Activated naive CD8-positive, alpha-beta T cell treated with anti-CD3 and anti-CD28 coated beads, Interleukin-2, amount 10 ng/mL, durations not matched to agents 7 days and 5 days (primary cell): ENCODE results near the gene SRPRB. TPM values are rescaled to one million over a fixed set of nuclear protein-coding genes. Genes with fewer than 3 reads are reported as not detected.
"Not testable (repeated sequence)": the region's sequence is repeated elsewhere in the genome, so short reads cannot be mapped to it uniquely, and the experiment has no call there.

Experiments used
- ATAC-seq: fragments of 150-1000 bp; cut with Tn5 transposase; one replicate; pipeline ENCODE4 v1.10.0; 2021; ENCODE audit warnings: low read depth, moderate library complexity
- POLR2A ChIA-PET: fragments of 350-600 bp; sonication (Branson Sonifier 250); formaldehyde crosslinking; loops from one replicate; lab custom pipeline; 2021; ENCODE audit warnings: antibody characterized with exemption; lab: Charles Lee
- DNase-seq: peaks from one replicate; pipeline ENCODE4 v3.0.0; 2021
- H3K27ac Mint-ChIP-seq: one replicate; pipeline ENCODE4 v1.8.0; 2022; ENCODE audit warnings: mild to moderate bottlenecking, mixed read lengths
- H3K27me3 Mint-ChIP-seq: one replicate; pipeline ENCODE4 v1.8.0; 2022; ENCODE audit warnings: mild to moderate bottlenecking, moderate library complexity, mixed read lengths
- H3K36me3 Mint-ChIP-seq: one replicate; pipeline ENCODE4 v1.8.0; 2021; ENCODE audit warnings: mild to moderate bottlenecking, mixed read lengths
- H3K4me1 Mint-ChIP-seq: one replicate; pipeline ENCODE4 v1.8.0; 2021; ENCODE audit warnings: mixed read lengths
- H3K4me3 Mint-ChIP-seq: one replicate; pipeline ENCODE4 v1.8.0; 2022; ENCODE audit warnings: mild to moderate bottlenecking, moderate library complexity, mixed read lengths
- H3K9me3 Mint-ChIP-seq: one replicate; pipeline ENCODE4 v1.8.0; 2021; ENCODE audit warnings: mixed read lengths
- total RNA-seq, 2 experiments: library from RNA; stranded (reverse); gene quantifications; one replicate each; pipeline ENCODE4 v1.2.3, GENCODE V29; 2021

Gene SRPRB
- total RNA-seq, 2 experiments from 2014 or later, result 39.3 to 39.7 TPM

DNA sequence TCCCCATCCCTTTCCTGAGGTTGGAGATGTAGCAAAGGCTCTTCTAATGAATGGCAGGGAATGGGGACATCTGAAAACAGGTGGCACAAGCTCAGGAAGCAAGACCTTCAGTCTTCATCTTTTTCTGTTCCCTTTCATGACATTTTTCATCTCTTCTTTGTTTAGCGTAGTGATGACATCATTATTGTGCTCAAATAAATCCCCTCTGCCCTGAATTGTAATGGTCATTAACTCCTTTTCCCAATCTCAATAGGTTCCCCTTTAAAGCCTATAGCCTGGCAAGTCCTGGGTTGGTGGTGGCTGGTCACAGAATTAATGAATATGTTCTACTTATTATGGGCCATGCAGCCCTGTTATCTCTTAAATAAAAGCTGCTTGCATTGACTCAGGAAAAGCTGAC lies 38.0 kb upstream of the SRPRB start:
- H3K9me3 Mint-ChIP-seq, result no peaks in the 10 kb centered on the region
- H3K27me3 Mint-ChIP-seq, result peaks cover 6% of the 10 kb centered on the region
- H3K4me3 Mint-ChIP-seq, result no peak overlapping the region
- H3K27ac Mint-ChIP-seq, result no peak overlapping the region
- DNase-seq (no peak), ATAC-seq (no peak)
- POLR2A ChIA-PET, result no interaction called here
- H3K4me1 Mint-ChIP-seq, result no peaks in the 10 kb centered on the region
- no peaks in the 10 kb centered on the region for H3K36me3 Mint-ChIP-seq

DNA sequence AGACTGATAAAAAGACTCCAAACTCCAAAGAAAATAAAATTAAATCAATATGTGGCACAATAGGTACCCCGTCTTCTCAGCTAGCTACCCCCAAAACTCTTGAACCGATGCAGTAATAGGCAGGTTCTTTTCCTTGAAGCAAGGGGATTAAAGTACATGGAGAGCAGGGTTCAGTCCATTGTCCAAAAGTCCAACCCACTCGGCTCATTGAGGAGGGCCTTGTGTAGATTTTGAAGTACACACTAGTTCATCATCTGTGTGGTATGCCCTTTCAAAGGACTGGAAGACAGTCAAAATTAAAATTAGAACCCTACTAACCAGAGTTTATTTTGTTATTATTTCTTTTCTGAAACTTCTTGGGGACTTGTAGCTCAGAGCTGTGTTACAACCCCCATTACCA lies 36.1 kb upstream of the SRPRB start:
- H3K9me3 Mint-ChIP-seq, result no peaks in the 10 kb centered on the region
- no peak overlapping the region for H3K4me3 Mint-ChIP-seq
- H3K27me3 Mint-ChIP-seq, result peaks cover 4% of the 10 kb centered on the region
- H3K27ac Mint-ChIP-seq, result no peak overlapping the region
- H3K4me1 Mint-ChIP-seq, result no peaks in the 10 kb centered on the region
- H3K36me3 Mint-ChIP-seq, result no peaks in the 10 kb centered on the region
- ATAC-seq, result no peak
- no peak for DNase-seq
- POLR2A ChIA-PET, result no interaction called here

DNA sequence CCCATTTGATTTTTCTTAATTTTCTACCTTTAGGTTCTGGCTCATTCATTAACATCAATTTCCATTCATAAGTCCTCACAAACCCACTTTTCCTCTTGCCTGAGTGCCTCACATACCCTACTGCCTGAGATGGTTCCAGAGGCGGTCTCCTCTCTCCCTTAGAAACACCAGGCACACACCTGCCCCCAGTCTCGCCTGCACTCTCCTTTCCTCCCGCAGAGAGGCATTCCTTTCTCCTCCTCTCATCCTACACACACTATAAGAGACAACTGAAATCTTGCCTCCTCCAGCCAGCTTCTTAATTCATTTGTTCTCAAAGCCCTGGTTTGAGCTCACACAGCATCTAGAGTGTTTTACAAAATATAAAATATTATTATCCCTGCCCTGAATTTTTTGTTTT lies 31.9 kb upstream of the SRPRB start:
- POLR2A ChIA-PET, result no interaction called here
- no peaks in the 10 kb centered on the region for H3K36me3 Mint-ChIP-seq
- H3K9me3 Mint-ChIP-seq, result no peaks in the 10 kb centered on the region
- DNase-seq (no peak), ATAC-seq (no peak)
- H3K4me1 Mint-ChIP-seq, result no peaks in the 10 kb centered on the region
- H3K4me3 Mint-ChIP-seq, result no peak overlapping the region
- H3K27me3 Mint-ChIP-seq, result peaks cover 2% of the 10 kb centered on the region
- no peak overlapping the region for H3K27ac Mint-ChIP-seq

DNA sequence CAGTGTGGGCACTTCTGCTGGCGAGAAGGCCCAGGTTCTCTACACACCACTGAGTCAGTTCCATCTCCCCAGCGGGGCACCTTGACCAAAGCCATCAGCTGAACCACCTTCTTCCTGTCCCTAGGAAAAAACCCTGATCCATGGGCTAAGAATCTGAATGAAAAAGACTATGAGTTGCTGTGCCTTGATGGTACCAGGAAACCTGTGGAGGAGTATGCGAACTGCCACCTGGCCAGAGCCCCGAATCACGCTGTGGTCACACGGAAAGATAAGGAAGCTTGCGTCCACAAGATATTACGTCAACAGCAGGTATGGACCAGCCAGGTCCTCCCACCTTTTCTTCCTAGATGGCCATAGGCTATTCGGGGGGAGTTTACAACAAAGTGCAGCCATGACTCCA lies 30.3 kb upstream of the SRPRB start:
- no peak for ATAC-seq
- no peaks in the 10 kb centered on the region for H3K9me3 Mint-ChIP-seq
- POLR2A ChIA-PET, result no interaction called here

DNA sequence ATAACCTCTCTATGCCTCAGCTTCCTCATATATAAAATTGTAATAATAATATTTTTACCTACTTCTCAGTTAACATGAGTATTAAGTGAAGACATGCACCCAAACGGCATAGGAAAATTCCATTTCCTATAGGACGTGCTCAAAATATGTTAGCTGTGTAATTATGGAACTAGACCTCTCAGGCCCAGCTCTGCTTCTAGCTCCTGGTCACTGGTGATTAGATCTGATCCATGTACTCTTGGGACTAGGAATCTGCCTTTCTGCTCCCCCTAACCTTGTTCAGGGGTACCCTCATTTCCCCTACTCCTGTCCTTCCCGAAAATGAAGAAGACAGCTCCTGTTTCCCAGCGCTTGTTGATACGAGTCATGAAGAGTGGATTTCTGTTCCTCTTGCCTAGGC lies 29.8 kb upstream of the SRPRB start:
- H3K4me3 Mint-ChIP-seq, result no peak overlapping the region
- H3K27ac Mint-ChIP-seq, result no peak overlapping the region
- no peaks in the 10 kb centered on the region for H3K36me3 Mint-ChIP-seq
- no peaks in the 10 kb centered on the region for H3K4me1 Mint-ChIP-seq
- POLR2A ChIA-PET, result no interaction called here
- H3K9me3 Mint-ChIP-seq, result no peaks in the 10 kb centered on the region
- H3K27me3 Mint-ChIP-seq, result peaks cover 3% of the 10 kb centered on the region
- no peak for DNase-seq
- ATAC-seq, result no peak

More for the DNA sequence above, 30.3 kb upstream of the SRPRB start:
- H3K4me3 Mint-ChIP-seq, result no peak overlapping the region
- no peaks in the 10 kb centered on the region for H3K36me3 Mint-ChIP-seq
- peaks cover 4% of the 10 kb centered on the region for H3K27me3 Mint-ChIP-seq
- no peak for DNase-seq
- no peaks in the 10 kb centered on the region for H3K4me1 Mint-ChIP-seq
- H3K27ac Mint-ChIP-seq, result no peak overlapping the region

DNA sequence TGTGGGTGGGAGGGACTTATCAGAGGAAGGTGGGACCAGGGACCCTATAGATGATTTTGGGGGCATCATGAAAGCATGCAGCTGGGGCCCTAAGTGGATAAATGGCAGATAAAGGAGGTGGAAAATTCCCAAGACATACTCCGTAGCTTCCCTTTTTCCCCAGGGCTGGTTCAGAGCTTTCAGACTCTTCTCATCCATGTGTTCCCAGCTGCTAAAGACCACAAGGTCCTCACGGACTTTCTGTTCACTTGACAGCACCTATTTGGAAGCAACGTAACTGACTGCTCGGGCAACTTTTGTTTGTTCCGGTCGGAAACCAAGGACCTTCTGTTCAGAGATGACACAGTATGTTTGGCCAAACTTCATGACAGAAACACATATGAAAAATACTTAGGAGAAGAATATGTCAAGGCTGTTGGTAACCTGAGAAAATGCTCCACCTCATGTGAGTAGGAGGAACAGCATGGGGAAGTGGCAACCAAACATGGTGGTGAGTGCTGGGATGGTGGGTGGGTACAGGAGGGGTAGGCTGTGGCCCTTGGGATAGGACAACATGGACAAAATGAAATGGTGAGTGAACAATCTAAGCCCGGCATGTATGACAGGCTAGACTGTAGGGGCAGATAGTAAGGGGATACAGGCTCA lies 28.7 kb upstream of the SRPRB start:
- Mint-ChIP-seq H3K4me1 (no peaks in the 10 kb centered on the region), H3K4me3 (no peak overlapping the region), H3K27me3 (peaks cover 7% of the 10 kb centered on the region), H3K9me3 (no peaks in the 10 kb centered on the region), H3K36me3 (no peaks in the 10 kb centered on the region), H3K27ac (no peak overlapping the region)
- DNase-seq (no peak), ATAC-seq (no peak)
- POLR2A ChIA-PET, result no interaction called here

DNA sequence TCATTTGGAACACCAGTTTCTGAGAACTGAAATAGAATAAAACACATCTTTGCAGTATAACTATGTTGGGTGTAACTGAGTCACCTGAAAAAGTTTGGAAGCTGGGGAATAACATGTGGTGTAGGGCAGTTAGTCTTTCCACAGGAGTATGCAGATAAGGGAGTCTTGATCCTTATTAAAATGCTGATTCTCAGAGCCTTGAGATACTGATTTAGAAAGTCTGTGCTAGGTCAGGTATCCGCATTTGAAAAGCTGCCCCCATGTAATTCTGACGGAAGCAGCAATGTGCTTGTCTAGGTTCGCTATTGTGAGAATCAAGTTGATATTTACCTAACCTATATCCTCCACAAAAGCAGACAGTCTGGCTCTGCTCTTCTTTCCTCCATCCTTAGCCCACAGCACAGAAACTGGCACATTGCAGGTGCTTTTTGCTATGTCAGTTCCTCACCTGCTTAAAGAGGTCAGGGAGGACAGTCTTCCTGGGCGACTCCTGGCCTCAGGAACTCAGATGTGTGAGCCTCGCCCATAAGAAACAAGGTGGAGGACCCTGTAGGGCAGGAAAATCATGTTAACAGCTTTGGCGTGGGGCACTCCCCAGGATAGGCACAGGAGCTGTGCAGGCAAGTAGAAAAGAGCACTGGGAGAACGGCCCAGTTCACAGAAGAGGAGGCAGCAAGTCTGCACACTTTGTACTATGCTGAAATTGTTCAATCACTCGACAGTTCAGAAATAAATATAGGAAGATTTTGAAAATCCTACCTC lies 27.6 kb upstream of the SRPRB start:
- POLR2A ChIA-PET, result no interaction called here
- Mint-ChIP-seq H3K27me3 (peaks cover 15% of the 10 kb centered on the region), H3K9me3 (no peaks in the 10 kb centered on the region), H3K4me1 (no peaks in the 10 kb centered on the region), H3K4me3 (no peak overlapping the region), H3K27ac (no peak overlapping the region), H3K36me3 (no peaks in the 10 kb centered on the region)
- DNase-seq (no peak), ATAC-seq (no peak)

DNA sequence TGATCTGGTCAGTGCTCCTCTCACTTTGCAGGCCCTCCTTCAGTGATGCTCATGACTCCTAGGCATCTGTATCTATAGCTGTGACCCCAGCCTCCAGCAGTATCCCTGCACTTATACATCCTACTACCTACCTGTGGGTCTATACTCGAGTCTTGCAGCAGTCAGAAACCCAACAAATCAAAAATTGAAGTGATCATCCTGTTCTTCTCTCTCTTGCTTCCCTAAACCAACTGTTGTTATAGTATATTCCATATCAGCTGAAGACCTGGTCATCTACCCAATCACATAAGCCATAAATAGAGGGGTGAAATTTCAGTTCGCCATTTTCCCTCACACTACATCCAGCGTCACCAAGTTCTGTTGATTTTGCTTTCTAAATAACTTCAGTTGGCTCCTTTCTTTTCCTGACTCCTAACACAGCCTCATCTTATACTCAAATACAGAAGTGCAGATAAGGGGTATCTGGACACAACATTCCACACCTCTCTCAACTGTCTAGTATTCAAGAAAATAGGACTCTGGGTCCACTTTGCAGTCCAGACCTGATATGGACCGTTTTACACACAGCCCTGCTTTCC lies 25.9 kb upstream of the SRPRB start:
- POLR2A ChIA-PET, result no interaction called here
- no peak overlapping the region for H3K27ac Mint-ChIP-seq
- DNase-seq (no peak), ATAC-seq (no peak)
- no peaks in the 10 kb centered on the region for H3K36me3 Mint-ChIP-seq
- H3K9me3 Mint-ChIP-seq, result no peaks in the 10 kb centered on the region
- H3K4me1 Mint-ChIP-seq, result no peaks in the 10 kb centered on the region
- no peak overlapping the region for H3K4me3 Mint-ChIP-seq
- peaks cover 15% of the 10 kb centered on the region for H3K27me3 Mint-ChIP-seq

DNA sequence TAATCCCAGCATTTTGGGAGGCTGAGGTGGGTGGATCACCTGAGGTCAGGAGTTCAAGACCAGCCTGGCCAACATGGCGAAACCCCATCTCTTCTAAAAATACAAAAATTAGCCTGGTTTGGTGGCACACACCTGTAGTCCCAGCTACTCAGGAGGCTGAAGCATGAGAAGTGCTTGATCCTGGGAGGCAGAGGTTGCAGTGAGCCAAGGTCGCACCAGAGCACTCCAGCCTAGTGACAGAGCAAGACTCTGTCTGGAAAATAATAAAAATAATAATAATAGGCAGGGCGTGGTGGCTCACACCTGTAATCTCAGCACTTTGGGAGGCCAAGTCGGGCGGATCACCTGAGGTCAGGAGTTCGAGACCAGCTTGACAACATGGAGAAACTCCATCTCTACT lies 24.9 kb upstream of the SRPRB start:
- H3K4me1 Mint-ChIP-seq, ATAC-seq, H3K27ac Mint-ChIP-seq, POLR2A ChIA-PET, H3K4me3 Mint-ChIP-seq, DNase-seq, H3K36me3 Mint-ChIP-seq, H3K9me3 Mint-ChIP-seq: not testable (repeated sequence)
- peaks cover 15% of the 10 kb centered on the region for H3K27me3 Mint-ChIP-seq

DNA sequence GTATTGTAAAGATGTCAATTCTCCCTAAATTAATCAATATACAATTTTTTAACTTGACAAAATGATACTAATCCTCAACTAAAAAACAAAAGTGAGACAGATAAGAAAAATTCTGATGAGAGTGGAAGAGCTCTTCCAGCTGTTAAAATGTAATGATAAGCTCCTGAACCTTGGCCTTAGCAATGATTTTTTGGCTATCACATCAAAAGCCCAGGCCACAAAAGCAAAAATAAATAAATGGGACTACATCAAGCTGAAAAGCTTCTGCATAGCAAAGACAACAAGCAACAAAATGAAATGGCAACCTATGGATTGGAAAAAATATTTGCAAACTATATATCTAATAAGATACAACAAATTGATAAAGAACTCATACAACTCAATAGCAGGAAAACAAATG lies 24.0 kb upstream of the SRPRB start:
- H3K4me3 Mint-ChIP-seq, result no peak overlapping the region
- no peak overlapping the region for H3K27ac Mint-ChIP-seq
- H3K27me3 Mint-ChIP-seq, result peaks cover 15% of the 10 kb centered on the region
- no peaks in the 10 kb centered on the region for H3K4me1 Mint-ChIP-seq
- POLR2A ChIA-PET, result no interaction called here
- no peaks in the 10 kb centered on the region for H3K9me3 Mint-ChIP-seq
- no peak for ATAC-seq
- DNase-seq, result no peak
- no peaks in the 10 kb centered on the region for H3K36me3 Mint-ChIP-seq

DNA sequence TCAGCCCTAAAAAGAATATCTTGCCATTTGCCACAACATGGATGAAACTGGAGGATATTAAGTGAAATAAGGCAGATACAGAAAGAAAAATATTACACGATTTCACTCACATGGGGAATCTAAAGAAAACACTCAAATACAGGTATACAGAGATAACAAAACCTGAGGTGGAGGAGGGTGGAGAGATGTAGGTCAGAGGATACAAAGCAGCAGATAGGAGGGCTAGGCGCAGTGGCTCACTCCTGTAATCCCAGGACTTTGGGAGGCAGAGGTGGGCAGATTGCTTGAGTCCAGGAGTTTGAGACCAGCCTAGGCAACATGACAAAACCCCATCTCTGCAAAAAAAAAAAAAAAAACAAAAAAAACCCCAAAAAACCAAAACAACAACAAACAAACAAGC lies 23.2 kb upstream of the SRPRB start:
- H3K27me3 Mint-ChIP-seq, result peaks cover 15% of the 10 kb centered on the region
- no peaks in the 10 kb centered on the region for H3K4me1 Mint-ChIP-seq
- POLR2A ChIA-PET, result no interaction called here
- no peaks in the 10 kb centered on the region for H3K36me3 Mint-ChIP-seq
- ATAC-seq, result no peak
- H3K27ac Mint-ChIP-seq, result no peak overlapping the region
- H3K4me3 Mint-ChIP-seq, result no peak overlapping the region
- no peak for DNase-seq
- H3K9me3 Mint-ChIP-seq, result no peaks in the 10 kb centered on the region

DNA sequence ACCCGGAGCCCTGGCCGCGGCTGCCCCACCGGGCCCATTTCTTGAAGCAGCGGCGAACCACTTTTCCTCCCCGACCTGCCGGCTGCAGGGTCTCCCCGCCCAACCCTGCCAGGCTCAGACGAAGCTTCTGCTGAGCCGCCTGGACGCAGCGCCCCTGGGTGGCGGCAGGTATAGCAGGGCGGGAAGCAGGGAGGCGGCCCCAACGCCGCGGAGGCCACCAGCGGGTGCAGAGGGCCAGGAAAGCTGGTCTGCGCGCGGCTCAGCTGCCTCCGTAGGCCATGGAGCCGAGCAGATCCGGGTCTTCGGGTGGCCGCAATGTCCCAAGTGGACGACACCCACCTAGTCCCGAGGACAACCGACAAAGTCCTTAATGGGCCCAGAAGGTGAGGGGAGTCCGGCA lies 21.9 kb upstream of the SRPRB start:
- Mint-ChIP-seq H3K4me3 (no peak overlapping the region), H3K4me1 (no peaks in the 10 kb centered on the region), H3K9me3 (no peaks in the 10 kb centered on the region), H3K36me3 (no peaks in the 10 kb centered on the region), H3K27me3 (peaks cover 14% of the 10 kb centered on the region), H3K27ac (no peak overlapping the region)
- POLR2A ChIA-PET, result no interaction called here
- DNase-seq, result no peak
- ATAC-seq, result no peak

DNA sequence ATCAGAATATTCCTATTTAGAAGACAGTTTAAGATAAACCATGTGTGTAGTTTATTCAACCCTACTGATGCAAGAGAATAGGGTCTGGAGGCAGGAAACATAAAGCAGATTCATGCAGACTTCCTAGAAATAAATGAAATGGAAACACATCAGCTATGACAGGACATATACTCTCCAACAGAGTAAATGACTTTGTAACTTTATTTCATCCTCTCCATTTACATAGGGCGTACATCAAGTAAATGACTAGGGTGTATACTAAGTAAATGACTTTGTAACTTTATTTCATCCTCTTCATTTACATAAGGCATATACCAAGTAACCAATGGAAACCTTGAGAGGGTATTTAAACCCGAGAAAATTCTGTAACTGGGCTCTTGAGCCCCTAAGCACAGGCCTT lies 17.6 kb upstream of the SRPRB start:
- POLR2A ChIA-PET, result no interaction called here
- Mint-ChIP-seq H3K4me3 (no peak overlapping the region), H3K36me3 (no peaks in the 10 kb centered on the region), H3K27ac (no peak overlapping the region), H3K4me1 (no peaks in the 10 kb centered on the region), H3K9me3 (peaks cover 14% of the 10 kb centered on the region), H3K27me3 (peaks cover 5% of the 10 kb centered on the region)
- DNase-seq (no peak), ATAC-seq (no peak)

DNA sequence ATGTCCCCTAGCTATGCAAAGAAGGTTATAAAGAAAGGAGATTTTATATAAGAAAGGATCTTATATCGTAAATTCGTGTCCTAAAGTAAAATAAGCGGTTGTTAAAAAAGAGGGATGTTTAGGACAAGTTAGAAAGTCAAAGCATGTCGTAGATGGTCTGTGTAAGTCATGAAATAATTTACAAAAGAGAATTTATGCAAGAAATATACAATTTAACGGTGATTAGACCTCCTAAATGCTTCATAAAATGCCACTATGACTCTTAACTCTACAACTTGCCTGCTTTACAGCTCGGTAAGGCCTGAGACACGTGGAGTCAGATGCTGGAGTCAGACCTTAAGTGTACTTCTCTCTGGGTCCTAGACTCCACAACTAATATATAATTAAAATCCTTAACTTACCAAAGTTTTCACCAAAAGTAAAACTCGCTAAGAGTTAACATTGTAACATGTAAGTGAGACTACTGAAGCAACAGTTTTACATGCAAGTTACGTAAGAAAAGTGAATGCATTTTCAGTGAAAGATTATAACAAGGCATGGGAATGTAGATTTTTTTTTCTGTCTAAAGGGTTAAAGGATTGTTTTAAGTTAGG lies 13.3 kb upstream of the SRPRB start:
- no peaks in the 10 kb centered on the region for H3K4me1 Mint-ChIP-seq
- H3K9me3 Mint-ChIP-seq, result peaks cover 18% of the 10 kb centered on the region
- no peak overlapping the region for H3K27ac Mint-ChIP-seq
- no peak for DNase-seq
- H3K27me3 Mint-ChIP-seq, result peaks cover 8% of the 10 kb centered on the region
- ATAC-seq, result no peak
- no peaks in the 10 kb centered on the region for H3K36me3 Mint-ChIP-seq
- H3K4me3 Mint-ChIP-seq, result no peak overlapping the region
- POLR2A ChIA-PET, result no interaction called here
